Measurements from ENCODE around the gene ITSN1. TPM values are rescaled to one million over a fixed set of nuclear protein-coding genes. Genes with fewer than 3 reads are reported as not detected.

The ITSN1 gene
- total and polyA plus RNA-seq, 2 of the 13 experiments (the other 11 are each of a cell fraction or from before 2014, with no cell fraction given): 26.1 to 33.8 TPM

- H3K36me3 ChIP-seq (replicated peaks in 1 of 2; ENCODE audit: control insufficient read depth in 1 of 2, insufficient read depth in 2 of 2, low read length in 2 of 2): no peaks in the 10 kb centered on the region
- FAIRE-seq (no peak), DNase-seq (ENCODE audit: low spot score) (no peak), ATAC-seq (peak; percentile 64)
- peaks cover 29% of the 10 kb centered on the region for H3K4me1 ChIP-seq (ENCODE audit: insufficient read depth, low read length)
- POLR2A ChIA-PET: interaction anchor here (0.8 to 1.1 kb wide), 6 partner anchors 11 to 32 kb away, joined by 3 to 5 read pairs (median 3); no protein-coding TSS in a partner anchor
- H3K4me3 ChIP-seq (replicated peaks in 1 of 3; ENCODE audit: insufficient read depth in 1 of 3, low read depth in 2 of 3, low read length in 3 of 3): peak overlapping the region in 2 of 3 experiments; percentile 9 to 47; a peak in 4 of 6 replicates
- H3K9ac ChIP-seq (ENCODE audit: insufficient read depth, low read depth, low read length): peak overlapping the region; percentile 50; the same call in 1 of the 2 replicates
- H3K4me2 ChIP-seq (ENCODE audit: low read depth, low read length): peak overlapping the region; percentile 78
- no peaks in the 10 kb centered on the region for H4K20me1 ChIP-seq (ENCODE audit: insufficient read depth, low read length)
- peak overlapping the region; percentile 47 for H3K27ac ChIP-seq (ENCODE audit: extremely low read length, insufficient read depth, low read length)
- WGBS (ENCODE audit: low lambda C conversion rate): 71% methylated on average over 17 of the region's 17 CpGs
- H3K79me2 ChIP-seq (ENCODE audit: insufficient read depth, low read length): no peaks in the 10 kb centered on the region
- BruUV-seq (replicated peaks): no TSS peak
- H3K9me3 ChIP-seq (ENCODE audit: low read length): no peaks in the 10 kb centered on the region
- H3K27me3 ChIP-seq (ENCODE audit: control insufficient read depth in 1 of 2, insufficient read depth in 2 of 2, low read length in 2 of 2): no peaks in the 10 kb centered on the region
- CTCF ChIA-PET (ENCODE audit: low intra/inter-chr PET ratio, low total read pairs): no interaction called here
- in situ Hi-C loops (cut with HindIII; ENCODE audit: extremely low pct_ligation_motif_present, low pct_unique_long_range_greater_than_20kb): no loop called here
- intact Hi-C loops (cut with micrococcal nuclease; ENCODE audit: unreplicated experiment): no loop called here
- H2AFZ ChIP-seq (ENCODE audit: low read length): peak overlapping the region; percentile 23
- TF ChIP-seq ZNF326 (CRISPR knock-in tag; IDR thresholded peaks at IDR 0.05; ENCODE audit: borderline replicate concordance): no peak
- TF ChIP-seq HNRNPL (IDR thresholded peaks at IDR 0.05; ENCODE audit: low read depth, low read length): 0 out of 2 replicates have a peak, but pooled peaks have one; percentile 32
- TF ChIP-seq ZNF30 (CRISPR knock-in tag; IDR thresholded peaks at IDR 0.05): no peak
- peak; percentile 69 for TF ChIP-seq RFX3 (CRISPR knock-in tag; IDR thresholded peaks at IDR 0.05)
- TF ChIP-seq SP1 (IDR thresholded peaks at IDR 0.05): no peak
- TF ChIP-seq SP1 (CRISPR knock-in tag; IDR thresholded peaks at IDR 0.05): no peak
- peak; percentile 47; the same call in 1 of the 2 replicates for TF ChIP-seq TGIF2 (CRISPR knock-in tag; IDR thresholded peaks at IDR 0.05)
- TF ChIP-seq RFX1 (IDR thresholded peaks at IDR 0.05): peak; percentile 38
- TF ChIP-seq POLR2G (IDR thresholded peaks at IDR 0.05; ENCODE audit: low read depth, low read length): peak; percentile 47; the same call in 1 of the 2 replicates
- no peak for TF ChIP-seq ZBTB46 (CRISPR knock-in tag; IDR thresholded peaks at IDR 0.05; ENCODE audit: borderline replicate concordance)
- TF ChIP-seq BCLAF1 (IDR thresholded peaks at IDR 0.05): no peak
- TF ChIP-seq MXD3 (CRISPR knock-in tag; IDR thresholded peaks at IDR 0.05): no peak
- 0 out of 2 replicates have a peak, but pooled peaks have one; percentile 2 for TF ChIP-seq RARA (CRISPR knock-in tag; IDR thresholded peaks at IDR 0.05)
- TF ChIP-seq RBAK (CRISPR knock-in tag; IDR thresholded peaks at IDR 0.05): no peak
- TF ChIP-seq MYNN (CRISPR knock-in tag; IDR thresholded peaks at IDR 0.05; ENCODE audit: low read depth): 0 out of 2 replicates have a peak, but pooled peaks have one; percentile 58
- TF ChIP-seq HNRNPK (IDR thresholded peaks at IDR 0.05; ENCODE audit: low read depth, low read length, poor library complexity, severe bottlenecking): no peak
- TF ChIP-seq ZNF207 (IDR thresholded peaks at IDR 0.05; ENCODE audit: borderline replicate concordance): no peak
These were observed 306.0 kb downstream of the ITSN1 start for GRCh38 chr21:33948096-33948950.
